GM18858 (cell line): ENCODE results near the gene MEG3.

Experiments used
- ATAC-seq: cut with Tn5 transposase; IDR thresholded peaks from one replicate; pipeline ENCODE4 v1.9.1; 2021; ENCODE audit not compliant: unreplicated experiment

MEG3 gene

GRCh38 chr14:100825713-100826331 lies at the start of gene MEG3:
Gene MEG3 (plus strand): TSS chr14:100826118.
- ATAC-seq: no peak

GRCh38 chr14:100776681-100777365 lies 49.1 kb upstream of the MEG3 start:
- no peak for ATAC-seq

- ATAC-seq: no peak
These were observed 48.5 kb upstream of the MEG3 start for GRCh38 chr14:100777366-100777817.

GRCh38 chr14:100777818-100778525 lies 47.9 kb upstream of the MEG3 start:
- no peak for ATAC-seq

- ATAC-seq: no peak
These were observed 47.4 kb upstream of the MEG3 start for GRCh38 chr14:100778526-100778882.

GRCh38 chr14:100778951-100779690 lies 46.8 kb upstream of the MEG3 start:
- no peak for ATAC-seq

GRCh38 chr14:100779691-100780080 lies 46.2 kb upstream of the MEG3 start:
- no peak for ATAC-seq

- no peak for ATAC-seq
These were observed 45.7 kb upstream of the MEG3 start for GRCh38 chr14:100780246-100780645.

- no peak for ATAC-seq
These were observed 45.1 kb upstream of the MEG3 start for GRCh38 chr14:100780646-100781355.

GRCh38 chr14:100781952-100782351 lies 44.0 kb upstream of the MEG3 start:
- no peak for ATAC-seq

- ATAC-seq: no peak
These were observed 43.2 kb upstream of the MEG3 start for GRCh38 chr14:100782516-100783320.

- ATAC-seq: no peak
These were observed 42.1 kb upstream of the MEG3 start for GRCh38 chr14:100783630-100784370.

- ATAC-seq: no peak
These were observed 41.2 kb upstream of the MEG3 start for GRCh38 chr14:100784523-100785337.

- ATAC-seq: no peak
These were observed 40.6 kb upstream of the MEG3 start for GRCh38 chr14:100785338-100785615.

- ATAC-seq: no peak
These were observed 40.3 kb upstream of the MEG3 start for GRCh38 chr14:100785626-100786025.

- no peak for ATAC-seq
These were observed 39.8 kb upstream of the MEG3 start for GRCh38 chr14:100786131-100786530.

- no peak for ATAC-seq
These were observed 39.2 kb upstream of the MEG3 start for GRCh38 chr14:100786576-100787219.

- ATAC-seq: no peak
These were observed 38.3 kb upstream of the MEG3 start for GRCh38 chr14:100787659-100788058.
